ENCODE data around the gene GFM1.

GFM1 gene

GRCh38 chr3:158732856-158733200 lies 88.5 kb downstream of the GFM1 start:
- Histone ChIP-seq H3K4me1 (ENCODE audit: control insufficient read depth, insufficient read depth, low read length) (peaks cover 11% of the 10 kb centered on the region), H3K27me3 (ENCODE audit: control insufficient read depth, insufficient read depth, low read length) (no peaks in the 10 kb centered on the region), H3K36me3 (ENCODE audit: control insufficient read depth, insufficient read depth, low read length) (no peaks in the 10 kb centered on the region), H3K4me3 (ENCODE audit: low read length) (peak overlapping the region; percentile 56), H3K9me3 (ENCODE audit: control insufficient read depth, low read length) (no peaks in the 10 kb centered on the region), H3K9ac (ENCODE audit: low read length) (peak overlapping the region; percentile 57)

GRCh38 chr3:158733656-158734055 lies 89.3 kb downstream of the GFM1 start:
- no peaks in the 10 kb centered on the region for H3K27me3 ChIP-seq (ENCODE audit: control insufficient read depth, insufficient read depth, low read length)
- H3K4me1 ChIP-seq (ENCODE audit: control insufficient read depth, insufficient read depth, low read length): peaks cover 7% of the 10 kb centered on the region
- H3K4me3 ChIP-seq (ENCODE audit: low read length): no peak overlapping the region
- H3K36me3 ChIP-seq (ENCODE audit: control insufficient read depth, insufficient read depth, low read length): no peaks in the 10 kb centered on the region
- H3K9me3 ChIP-seq (ENCODE audit: control insufficient read depth, low read length): no peaks in the 10 kb centered on the region
- H3K9ac ChIP-seq (ENCODE audit: low read length): no peak overlapping the region

- no peak overlapping the region for H3K4me3 ChIP-seq (ENCODE audit: low read length)
- no peaks in the 10 kb centered on the region for H3K27me3 ChIP-seq (ENCODE audit: control insufficient read depth, insufficient read depth, low read length)
- peaks cover 7% of the 10 kb centered on the region for H3K4me1 ChIP-seq (ENCODE audit: control insufficient read depth, insufficient read depth, low read length)
- no peaks in the 10 kb centered on the region for H3K9me3 ChIP-seq (ENCODE audit: control insufficient read depth, low read length)
- H3K9ac ChIP-seq (ENCODE audit: low read length): no peak overlapping the region
- H3K36me3 ChIP-seq (ENCODE audit: control insufficient read depth, insufficient read depth, low read length): no peaks in the 10 kb centered on the region
These were observed 91.1 kb downstream of the GFM1 start for GRCh38 chr3:158735296-158736033.

GRCh38 chr3:158737410-158737809 lies 93.1 kb downstream of the GFM1 start:
- H3K27me3 ChIP-seq (ENCODE audit: control insufficient read depth, insufficient read depth, low read length): no peaks in the 10 kb centered on the region
- no peaks in the 10 kb centered on the region for H3K4me1 ChIP-seq (ENCODE audit: control insufficient read depth, insufficient read depth, low read length)
- no peaks in the 10 kb centered on the region for H3K36me3 ChIP-seq (ENCODE audit: control insufficient read depth, insufficient read depth, low read length)
- no peak overlapping the region for H3K4me3 ChIP-seq (ENCODE audit: low read length)
- no peak overlapping the region for H3K9ac ChIP-seq (ENCODE audit: low read length)
- H3K9me3 ChIP-seq (ENCODE audit: control insufficient read depth, low read length): no peaks in the 10 kb centered on the region

GRCh38 chr3:158737976-158738615 lies 93.8 kb downstream of the GFM1 start:
- no peaks in the 10 kb centered on the region for H3K36me3 ChIP-seq (ENCODE audit: control insufficient read depth, insufficient read depth, low read length)
- no peak overlapping the region for H3K4me3 ChIP-seq (ENCODE audit: low read length)
- no peaks in the 10 kb centered on the region for H3K4me1 ChIP-seq (ENCODE audit: control insufficient read depth, insufficient read depth, low read length)
- no peaks in the 10 kb centered on the region for H3K27me3 ChIP-seq (ENCODE audit: control insufficient read depth, insufficient read depth, low read length)
- H3K9me3 ChIP-seq (ENCODE audit: control insufficient read depth, low read length): no peaks in the 10 kb centered on the region
- no peak overlapping the region for H3K9ac ChIP-seq (ENCODE audit: low read length)

- no peaks in the 10 kb centered on the region for H3K36me3 ChIP-seq (ENCODE audit: control insufficient read depth, insufficient read depth, low read length)
- no peaks in the 10 kb centered on the region for H3K4me1 ChIP-seq (ENCODE audit: control insufficient read depth, insufficient read depth, low read length)
- no peaks in the 10 kb centered on the region for H3K27me3 ChIP-seq (ENCODE audit: control insufficient read depth, insufficient read depth, low read length)
- no peak overlapping the region for H3K4me3 ChIP-seq (ENCODE audit: low read length)
- no peak overlapping the region for H3K9ac ChIP-seq (ENCODE audit: low read length)
- H3K9me3 ChIP-seq (ENCODE audit: control insufficient read depth, low read length): no peaks in the 10 kb centered on the region
These were observed 94.3 kb downstream of the GFM1 start for GRCh38 chr3:158738653-158739052.

GRCh38 chr3:158739078-158739477 lies 94.8 kb downstream of the GFM1 start:
- Histone ChIP-seq H3K4me1 (ENCODE audit: control insufficient read depth, insufficient read depth, low read length) (no peaks in the 10 kb centered on the region), H3K9ac (ENCODE audit: low read length) (no peak overlapping the region), H3K27me3 (ENCODE audit: control insufficient read depth, insufficient read depth, low read length) (no peaks in the 10 kb centered on the region), H3K36me3 (ENCODE audit: control insufficient read depth, insufficient read depth, low read length) (no peaks in the 10 kb centered on the region), H3K9me3 (ENCODE audit: control insufficient read depth, low read length) (no peaks in the 10 kb centered on the region), H3K4me3 (ENCODE audit: low read length) (no peak overlapping the region)

- no peaks in the 10 kb centered on the region for H3K36me3 ChIP-seq (ENCODE audit: control insufficient read depth, insufficient read depth, low read length)
- no peaks in the 10 kb centered on the region for H3K9me3 ChIP-seq (ENCODE audit: control insufficient read depth, low read length)
- no peak overlapping the region for H3K9ac ChIP-seq (ENCODE audit: low read length)
- no peaks in the 10 kb centered on the region for H3K27me3 ChIP-seq (ENCODE audit: control insufficient read depth, insufficient read depth, low read length)
- H3K4me3 ChIP-seq (ENCODE audit: low read length): no peak overlapping the region
- no peaks in the 10 kb centered on the region for H3K4me1 ChIP-seq (ENCODE audit: control insufficient read depth, insufficient read depth, low read length)
These were observed 95.3 kb downstream of the GFM1 start for GRCh38 chr3:158739661-158740060.

Measured in mucosa of stomach (tissue), 1 donor.